Prostate gland (tissue), 2 donors: ENCODE measurements around the gene ESPNL. TPM values are rescaled to one million over a fixed set of nuclear protein-coding genes. Genes with fewer than 3 reads are reported as not detected.

Experiments
- DNase-seq: peaks from one replicate; pipeline ENCODE4 v3.0.0-alpha.2; 2019; ENCODE audit warnings: low spot score
- H3K27ac ChIP-seq, 2 donors: fragments of 200-600 bp; sonication (generic); 2 replicates each; pipeline ENCODE4 v1.5.1; 2017 to 2019
- H3K27me3 ChIP-seq: fragments of 200-600 bp; sonication (generic); replicated peaks from 2 replicates; pipeline ENCODE4 v1.5.1; 2019; ENCODE audit not compliant: insufficient read depth
- H3K36me3 ChIP-seq, 2 donors: fragments of 200-600 bp; sonication (generic); 1 replicate in 1 of 2; 2 replicates in 1 of 2; pipeline versions ENCODE4 v1.5.1 to v1.8.1; 2017 to 2019
- H3K4me1 ChIP-seq: fragments of 200-600 bp; sonication (generic); replicated peaks from 2 replicates; pipeline ENCODE4 v1.5.1; 2019
- H3K4me3 ChIP-seq, 2 donors: fragments of 200-600 bp; sonication (generic); 2 replicates each; pipeline ENCODE4 v1.5.1; 2017 to 2019
- H3K9me3 ChIP-seq: fragments of 200-600 bp; sonication (generic); 2 replicates; pipeline ENCODE4 v1.5.1; 2017
- CTCF ChIP-seq, 4 experiments: fragments of 200-600 bp in 2 of 4; fragments of 450-650 bp in 2 of 4; sonication (generic) in 2 of 4; IDR thresholded peaks; 1 replicate in 3 of 4; 2 replicates in 1 of 4; pipeline ENCODE4 v1.5.1; 2016 to 2019; ENCODE audit warnings: antibody characterized with exemption in 4 of 4, mild to moderate bottlenecking in 2 of 4, moderate library complexity in 2 of 4
- POLR2A ChIP-seq: fragments of 450-650 bp; IDR thresholded peaks from one replicate; pipeline ENCODE4 v1.6.1; 2016; ENCODE audit warnings: antibody characterized with exemption, mild to moderate bottlenecking
- POLR2AphosphoS5 ChIP-seq: sonication (generic); formaldehyde crosslinking; IDR thresholded peaks from one replicate; pipeline ENCODE4 v1.6.1; 2017; ENCODE audit warnings: antibody characterized with exemption
- WGBS: methylation state at CpG from one replicate; pipeline ENCODE4 v1.1.5; 2018; 5-methylcytosine and 5-hydroxymethylcytosine counted together
- intact Hi-C: fragments of 100-400 bp; cut with DNase I; formaldehyde crosslinking; loops from one replicate; pipeline ENCODE4 v1.14.2; 2022
- total RNA-seq, 2 donors: library from RNA; depleted of rRNA; stranded (reverse); fragments of >200 nt; gene quantifications; one replicate each; pipeline ENCODE4 v1.1.0, GENCODE V29; 2016

Gene ESPNL
- total RNA-seq, 2 donors from 2014 or later = 0.68 to 3.9 TPM

DNA sequence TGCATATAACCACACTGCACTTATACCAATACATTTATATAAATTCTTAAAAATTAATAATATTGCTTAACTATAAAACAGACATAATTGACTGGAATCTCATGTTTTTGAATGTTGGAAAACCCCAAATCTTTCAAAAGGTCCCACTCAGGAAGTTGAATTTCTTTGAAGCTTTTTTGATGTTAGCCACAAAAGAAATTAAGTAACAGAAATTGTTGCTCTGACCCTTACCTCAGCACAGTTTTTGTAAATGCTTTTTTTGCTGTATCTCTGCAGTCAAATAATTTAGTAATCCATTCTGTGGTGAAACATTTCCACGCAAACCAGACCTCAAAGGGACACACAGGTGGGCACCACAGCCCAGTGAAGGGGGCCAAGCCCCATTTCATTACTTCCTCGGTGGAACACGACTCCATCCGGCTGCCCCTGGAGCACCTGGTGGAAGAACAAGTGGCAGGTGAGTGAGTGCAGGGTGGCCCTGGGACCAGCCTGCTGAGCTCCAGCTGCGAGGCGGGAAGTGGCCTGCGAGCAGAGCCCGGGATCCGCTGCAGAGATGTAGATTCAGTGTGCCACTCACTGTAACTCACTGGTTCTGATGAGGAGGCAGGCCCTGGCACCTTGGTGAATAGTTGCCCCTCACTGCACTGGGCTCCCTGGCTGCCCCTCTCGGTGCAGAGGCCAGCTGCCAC, 31.0 kb upstream of the ESPNL start:
- no peaks in the 10 kb centered on the region for H3K27me3 ChIP-seq
- no peaks in the 10 kb centered on the region for H3K4me1 ChIP-seq
- no peak overlapping the region for H3K27ac ChIP-seq
- no peaks in the 10 kb centered on the region for H3K9me3 ChIP-seq
- DNase-seq = no peak
- intact Hi-C loops = no loop called here
- H3K36me3 ChIP-seq = peaks cover 4 to 5% of the 10 kb centered on the region in 2 donors
- 93% methylated on average over 10 of the region's 10 CpGs for WGBS
- no peak overlapping the region for H3K4me3 ChIP-seq
- TF ChIP-seq CTCF (IDR thresholded peaks at IDR 0.05) = no peak
- no peak for TF ChIP-seq POLR2A
- TF ChIP-seq POLR2AphosphoS5 = no peak

GRCh38 chr2:238069877-238070276, 30.3 kb upstream of the ESPNL start:
- WGBS = 97% methylated on average over 9 of the region's 9 CpGs
- Histone ChIP-seq H3K36me3 (peaks cover 4 to 5% of the 10 kb centered on the region in 2 donors), H3K27ac (no peak overlapping the region), H3K4me1 (no peaks in the 10 kb centered on the region), H3K27me3 (no peaks in the 10 kb centered on the region), H3K9me3 (no peaks in the 10 kb centered on the region), H3K4me3 (no peak overlapping the region)
- intact Hi-C loops = no loop called here
- DNase-seq = no peak
- TF ChIP-seq POLR2AphosphoS5 (no peak), POLR2A (no peak), CTCF (IDR thresholded peaks at IDR 0.05) (no peak)

DNA sequence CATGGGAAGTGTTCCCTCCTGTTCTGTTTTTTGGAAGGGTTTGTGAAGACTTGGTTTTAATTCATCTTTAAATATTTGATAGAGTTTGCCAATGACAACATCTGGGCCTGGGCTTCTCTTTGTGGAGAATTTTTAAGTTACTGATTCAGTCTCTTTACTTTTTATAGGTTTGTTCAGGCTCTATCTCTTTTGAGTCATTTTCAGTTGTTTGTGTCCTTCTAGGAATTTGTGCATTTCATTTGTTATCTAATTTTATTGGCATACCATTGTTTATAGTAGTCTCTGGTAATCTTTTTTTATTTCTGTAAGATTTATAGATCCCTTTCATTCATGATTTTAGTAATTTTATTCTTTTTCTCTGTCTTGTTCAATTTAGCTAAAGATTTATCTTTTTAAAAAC, 24.7 kb upstream of the ESPNL start:
- H3K4me1 ChIP-seq = no peaks in the 10 kb centered on the region
- TF ChIP-seq CTCF (IDR thresholded peaks at IDR 0.05) (no peak), POLR2AphosphoS5 (no peak), POLR2A (no peak)
- intact Hi-C loops = no loop called here
- H3K36me3 ChIP-seq = no peaks in the 10 kb centered on the region
- no peaks in the 10 kb centered on the region for H3K9me3 ChIP-seq
- no peak overlapping the region for H3K4me3 ChIP-seq
- H3K27ac ChIP-seq = no peak overlapping the region
- DNase-seq = no peak
- H3K27me3 ChIP-seq = no peaks in the 10 kb centered on the region

DNA sequence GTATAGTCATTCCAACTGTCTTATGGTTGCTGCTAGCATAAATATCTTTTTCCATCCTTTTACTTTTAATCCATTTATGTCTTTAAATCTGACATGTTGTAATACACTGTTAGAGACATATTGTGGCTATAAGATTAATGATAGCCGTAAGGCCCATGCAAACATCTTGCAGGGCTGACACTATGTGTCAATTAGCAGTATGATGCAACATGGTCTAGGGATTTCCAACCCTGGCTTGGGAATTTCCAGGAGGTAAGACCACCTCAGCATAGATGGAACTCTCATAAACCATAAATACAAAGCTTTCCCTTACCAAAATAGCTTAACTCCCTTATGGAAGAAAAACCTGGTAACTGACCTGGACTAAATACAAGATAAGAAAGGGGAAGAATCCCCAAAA, 22.8 kb upstream of the ESPNL start:
- 97% methylated on average over 1 of the region's 1 CpG for WGBS
- no peak overlapping the region for H3K4me3 ChIP-seq
- no peak for TF ChIP-seq POLR2AphosphoS5
- no peak for TF ChIP-seq CTCF (IDR thresholded peaks at IDR 0.05)
- no peak for TF ChIP-seq POLR2A
- no peak overlapping the region for H3K27ac ChIP-seq
- no peak for DNase-seq
- no peaks in the 10 kb centered on the region for H3K36me3 ChIP-seq
- intact Hi-C loops = no loop called here
- no peaks in the 10 kb centered on the region for H3K27me3 ChIP-seq
- H3K9me3 ChIP-seq = no peaks in the 10 kb centered on the region
- no peaks in the 10 kb centered on the region for H3K4me1 ChIP-seq

DNA sequence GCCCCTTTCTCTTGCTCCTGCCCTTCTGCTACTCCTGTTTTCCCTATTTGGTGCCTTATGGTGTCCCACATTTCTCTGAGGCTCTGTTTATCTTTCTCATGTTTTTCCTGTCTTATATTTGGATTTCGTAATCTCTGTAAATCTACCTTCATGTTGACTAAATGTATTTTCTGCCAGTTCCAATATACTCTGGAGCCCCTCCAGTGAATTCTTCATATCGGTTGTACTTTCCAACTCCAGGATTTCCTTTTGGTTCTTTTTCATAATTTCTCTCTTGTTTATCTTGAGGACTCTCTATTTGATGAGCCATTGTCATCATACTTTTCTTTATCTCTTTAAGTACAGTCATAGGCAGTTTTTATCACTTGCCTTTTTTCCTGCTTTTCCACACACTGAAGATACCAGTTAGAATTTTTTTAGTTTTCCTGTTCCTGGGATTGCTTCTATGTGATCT, 20.2 kb upstream of the ESPNL start:
- Histone ChIP-seq H3K9me3 (no peaks in the 10 kb centered on the region), H3K27ac (peak overlapping the region in 1 of 2 donors; percentile 65), H3K27me3 (no peaks in the 10 kb centered on the region), H3K36me3 (no peaks in the 10 kb centered on the region), H3K4me1 (no peaks in the 10 kb centered on the region), H3K4me3 (no peak overlapping the region)
- intact Hi-C loops = no loop called here
- TF ChIP-seq CTCF (IDR thresholded peaks at IDR 0.05) = no peak
- peak; percentile 70 for TF ChIP-seq POLR2AphosphoS5
- TF ChIP-seq POLR2A = no peak
- no peak for DNase-seq
- WGBS = 72% methylated on average over 2 of the region's 2 CpGs
